A673 (cell line): ENCODE data around the gene SDCBP2.

Experiments
- EZH2 ChIP-seq: fragments of 200-600 bp; sonication (generic); IDR thresholded peaks from 2 replicates; pipeline ENCODE4 v1.6.1; 2017; ENCODE audit warnings: borderline replicate concordance, low read depth, mild to moderate bottlenecking, mixed read lengths, antibody characterized with exemption, low read length; ENCODE audit not compliant: poor library complexity, severe bottlenecking
- TF ChIP-seq, protein P1 (sequence below): fragments of 300-800, 200-600 bp; sonication (generic); conservative IDR thresholded peaks from 2 replicates; pipeline ENCODE4 v1.5.1; 2017; ENCODE audit warnings: low read depth, mild to moderate bottlenecking, antibody characterized with exemption, low read length, moderate library complexity, mixed read lengths

DNA sequence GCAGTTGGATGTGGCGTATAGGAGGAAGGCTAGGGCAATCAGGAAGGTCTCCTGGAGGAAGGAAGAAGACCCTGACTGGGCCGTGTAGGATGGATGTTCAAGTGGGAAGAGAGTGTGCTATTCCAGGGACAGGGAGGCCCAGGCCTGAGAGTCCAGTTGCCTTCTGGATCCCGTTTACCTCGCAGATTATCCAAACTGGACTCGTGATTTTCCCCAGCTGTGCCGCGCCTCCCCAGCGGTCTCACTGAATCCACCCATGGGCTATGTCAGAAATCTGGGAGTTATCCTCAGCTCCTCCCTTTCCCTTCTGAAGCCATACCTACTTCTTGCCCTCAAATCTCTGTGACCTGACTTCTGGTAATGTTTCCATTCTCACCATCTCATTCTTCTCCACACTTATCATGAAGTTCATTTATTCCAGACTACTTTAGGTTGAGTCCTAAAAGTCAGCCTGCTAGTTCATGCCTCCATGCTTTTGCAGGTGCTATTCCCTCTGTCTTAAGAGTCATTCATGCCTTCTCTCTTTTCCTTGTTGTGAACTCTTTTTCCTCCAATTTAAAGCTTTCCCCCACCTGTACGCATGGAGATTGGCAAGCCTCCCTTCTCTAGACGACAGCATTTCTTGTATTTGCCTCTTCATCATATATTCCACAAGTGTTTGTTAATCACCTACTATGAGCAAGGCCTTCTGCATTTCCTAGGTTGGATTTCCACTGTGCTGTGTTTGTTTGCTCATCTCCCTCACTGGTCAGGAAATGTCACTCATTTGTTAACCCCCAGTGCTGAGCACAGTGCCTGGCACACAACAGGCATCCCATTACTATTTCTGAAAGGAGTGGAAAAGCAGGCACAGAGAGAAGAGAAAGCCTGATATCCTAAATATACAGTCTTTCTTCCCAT, 2.7 kb downstream of the SDCBP2 start:
- TF ChIP-seq, protein P1, sequence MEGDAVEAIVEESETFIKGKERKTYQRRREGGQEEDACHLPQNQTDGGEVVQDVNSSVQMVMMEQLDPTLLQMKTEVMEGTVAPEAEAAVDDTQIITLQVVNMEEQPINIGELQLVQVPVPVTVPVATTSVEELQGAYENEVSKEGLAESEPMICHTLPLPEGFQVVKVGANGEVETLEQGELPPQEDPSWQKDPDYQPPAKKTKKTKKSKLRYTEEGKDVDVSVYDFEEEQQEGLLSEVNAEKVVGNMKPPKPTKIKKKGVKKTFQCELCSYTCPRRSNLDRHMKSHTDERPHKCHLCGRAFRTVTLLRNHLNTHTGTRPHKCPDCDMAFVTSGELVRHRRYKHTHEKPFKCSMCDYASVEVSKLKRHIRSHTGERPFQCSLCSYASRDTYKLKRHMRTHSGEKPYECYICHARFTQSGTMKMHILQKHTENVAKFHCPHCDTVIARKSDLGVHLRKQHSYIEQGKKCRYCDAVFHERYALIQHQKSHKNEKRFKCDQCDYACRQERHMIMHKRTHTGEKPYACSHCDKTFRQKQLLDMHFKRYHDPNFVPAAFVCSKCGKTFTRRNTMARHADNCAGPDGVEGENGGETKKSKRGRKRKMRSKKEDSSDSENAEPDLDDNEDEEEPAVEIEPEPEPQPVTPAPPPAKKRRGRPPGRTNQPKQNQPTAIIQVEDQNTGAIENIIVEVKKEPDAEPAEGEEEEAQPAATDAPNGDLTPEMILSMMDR, result no peak
- TF ChIP-seq EZH2, result no peak
